D721Med (cell line): Measurements from ENCODE around the gene SLC4A1AP.

Experiments used
- DNase-seq: peaks from one replicate; pipeline ENCODE4 v3.0.0; 2011; ENCODE audit warnings: low spot score; ENCODE audit not compliant: insufficient read length
- FAIRE-seq: peaks from 2 replicates; lab custom pipeline; 2011; peaks lifted over from hg19 to GRCh38; lab: Jason Lieb, UNC
- CTCF ChIP-seq: IDR thresholded peaks from 2 replicates; pipeline ENCODE4 v1.5.1; 2012; ENCODE audit warnings: mild to moderate bottlenecking, control low read depth; ENCODE audit not compliant: insufficient read depth; ENCODE audit errors: missing control alignments

Gene SLC4A1AP

GRCh38 chr2:27723372-27724144, 59.9 kb downstream of the SLC4A1AP start:
- peak; percentile 39 for DNase-seq
- TF ChIP-seq CTCF: peak; percentile 52
- no peak for FAIRE-seq

DNA sequence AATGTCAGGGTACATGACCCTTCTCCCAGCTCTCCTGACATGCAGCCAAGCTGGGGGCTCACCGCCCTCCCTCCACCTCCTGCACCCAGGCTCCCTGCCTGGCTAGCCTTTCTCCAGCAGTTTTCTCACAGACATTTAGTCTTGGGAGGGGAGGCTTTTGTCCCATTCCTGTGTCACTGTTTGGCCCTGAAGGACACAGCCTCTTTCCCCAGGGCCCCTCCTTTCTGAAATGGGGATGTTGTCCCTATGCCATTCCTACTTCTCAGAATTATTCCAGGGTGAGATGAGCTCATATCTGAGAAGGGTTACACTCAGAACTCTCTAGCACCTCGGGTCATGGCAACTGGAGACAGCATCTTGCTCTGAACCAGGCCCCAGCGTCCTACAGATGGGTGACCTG, 60.5 kb downstream of the SLC4A1AP start:
- FAIRE-seq (no peak), DNase-seq (no peak)
- no peak for TF ChIP-seq CTCF

GRCh38 chr2:27724905-27725701, 61.4 kb downstream of the SLC4A1AP start:
- FAIRE-seq: no peak
- DNase-seq: no peak
- TF ChIP-seq CTCF: no peak

DNA sequence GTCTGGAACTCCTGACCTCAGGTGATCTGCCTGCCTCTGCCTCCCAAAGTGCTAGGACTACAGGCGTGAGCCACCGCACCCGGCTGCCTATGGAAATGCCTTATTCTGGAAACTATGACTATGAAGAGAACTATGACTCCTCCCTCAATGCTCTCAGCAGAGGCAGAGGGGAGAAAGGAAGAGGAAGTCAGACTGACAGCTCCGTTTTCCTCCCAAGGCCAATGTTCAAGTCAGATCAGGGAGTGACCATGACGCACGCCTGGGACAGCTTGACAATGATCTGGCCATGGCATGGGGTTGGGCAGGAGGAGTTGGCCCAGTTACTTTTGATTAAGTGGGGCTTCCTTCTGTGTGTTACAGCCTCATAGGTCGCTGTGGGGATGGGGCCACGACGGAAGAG, 63.6 kb downstream of the SLC4A1AP start:
- no peak for TF ChIP-seq CTCF
- DNase-seq (no peak), FAIRE-seq (no peak)

- DNase-seq (no peak), FAIRE-seq (no peak)
- TF ChIP-seq CTCF: no peak
Measured at GRCh38 chr2:27728081-27728858, 64.6 kb downstream of the SLC4A1AP start.

- no peak for TF ChIP-seq CTCF
- no peak for DNase-seq
- no peak for FAIRE-seq
Measured at GRCh38 chr2:27729198-27729597, 65.5 kb downstream of the SLC4A1AP start.
